GM19372 (cell line): ENCODE results near the gene RANBP1.

Experiments used
- ATAC-seq: cut with Tn5 transposase; IDR thresholded peaks from one replicate; pipeline ENCODE4 v1.9.1; 2021; ENCODE audit warnings: mild to moderate bottlenecking, low read depth, moderate library complexity; ENCODE audit not compliant: unreplicated experiment

Gene RANBP1

GRCh38 chr22:20087319-20088262 is 28.3 kb upstream of the RANBP1 start:
- ATAC-seq: no peak

GRCh38 chr22:20088263-20088648 is 27.6 kb upstream of the RANBP1 start:
- ATAC-seq: no peak

- no peak for ATAC-seq
These were observed 26.5 kb upstream of the RANBP1 start for GRCh38 chr22:20089226-20089976.

GRCh38 chr22:20089977-20090729 is 25.8 kb upstream of the RANBP1 start:
- no peak for ATAC-seq

- ATAC-seq: no peak
These were observed 25.1 kb upstream of the RANBP1 start for GRCh38 chr22:20090730-20091240.

GRCh38 chr22:20091690-20092476 is 24.0 kb upstream of the RANBP1 start:
- ATAC-seq: no peak

GRCh38 chr22:20092477-20092854 is 23.4 kb upstream of the RANBP1 start:
- ATAC-seq: no peak

GRCh38 chr22:20093418-20094196 is 22.3 kb upstream of the RANBP1 start:
- no peak for ATAC-seq

GRCh38 chr22:20094197-20094807 is 21.6 kb upstream of the RANBP1 start:
- ATAC-seq: no peak

- no peak for ATAC-seq
These were observed 20.4 kb upstream of the RANBP1 start for GRCh38 chr22:20095521-20095920.

GRCh38 chr22:20096574-20097420 is 19.1 kb upstream of the RANBP1 start:
- no peak for ATAC-seq

- ATAC-seq: no peak
These were observed 16.7 kb upstream of the RANBP1 start for GRCh38 chr22:20099099-20099711.

GRCh38 chr22:20101638-20102037 is 14.3 kb upstream of the RANBP1 start:
- no peak for ATAC-seq

GRCh38 chr22:20102203-20102780 is 13.6 kb upstream of the RANBP1 start:
- ATAC-seq: no peak

- no peak for ATAC-seq
These were observed 10.3 kb upstream of the RANBP1 start for GRCh38 chr22:20105456-20106204.

GRCh38 chr22:20106205-20106848 is 9.6 kb upstream of the RANBP1 start:
- no peak for ATAC-seq
